ENCODE measurements around the gene NIPAL4.

Gene NIPAL4

GRCh38 chr5:157463081-157463480 is 3.1 kb downstream of the NIPAL4 start:
- no peak overlapping the region for H2AFZ ChIP-seq
- H3K27me3 ChIP-seq (ENCODE audit: control insufficient read depth, insufficient read depth, low read length) = no peaks in the 10 kb centered on the region
- no peak overlapping the region for H3K4me3 ChIP-seq (ENCODE audit: low read depth, low read length)
- no peak overlapping the region for H3K27ac ChIP-seq
- H3K36me3 ChIP-seq (ENCODE audit: control insufficient read depth, insufficient read depth, low read length) = no peaks in the 10 kb centered on the region
- H3K4me2 ChIP-seq (ENCODE audit: low read length) = no peak overlapping the region
- TF ChIP-seq, protein P1, sequence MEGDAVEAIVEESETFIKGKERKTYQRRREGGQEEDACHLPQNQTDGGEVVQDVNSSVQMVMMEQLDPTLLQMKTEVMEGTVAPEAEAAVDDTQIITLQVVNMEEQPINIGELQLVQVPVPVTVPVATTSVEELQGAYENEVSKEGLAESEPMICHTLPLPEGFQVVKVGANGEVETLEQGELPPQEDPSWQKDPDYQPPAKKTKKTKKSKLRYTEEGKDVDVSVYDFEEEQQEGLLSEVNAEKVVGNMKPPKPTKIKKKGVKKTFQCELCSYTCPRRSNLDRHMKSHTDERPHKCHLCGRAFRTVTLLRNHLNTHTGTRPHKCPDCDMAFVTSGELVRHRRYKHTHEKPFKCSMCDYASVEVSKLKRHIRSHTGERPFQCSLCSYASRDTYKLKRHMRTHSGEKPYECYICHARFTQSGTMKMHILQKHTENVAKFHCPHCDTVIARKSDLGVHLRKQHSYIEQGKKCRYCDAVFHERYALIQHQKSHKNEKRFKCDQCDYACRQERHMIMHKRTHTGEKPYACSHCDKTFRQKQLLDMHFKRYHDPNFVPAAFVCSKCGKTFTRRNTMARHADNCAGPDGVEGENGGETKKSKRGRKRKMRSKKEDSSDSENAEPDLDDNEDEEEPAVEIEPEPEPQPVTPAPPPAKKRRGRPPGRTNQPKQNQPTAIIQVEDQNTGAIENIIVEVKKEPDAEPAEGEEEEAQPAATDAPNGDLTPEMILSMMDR (IDR thresholded peaks at IDR 0.05) = no peak
- H3K9me3 ChIP-seq (ENCODE audit: control insufficient read depth, low read length) = no peaks in the 10 kb centered on the region
- no peaks in the 10 kb centered on the region for H3K79me2 ChIP-seq
- H3K9ac ChIP-seq = no peak overlapping the region
- H3K4me1 ChIP-seq = no peaks in the 10 kb centered on the region

- H3K4me3 ChIP-seq (ENCODE audit: low read depth, low read length) = no peak overlapping the region
- H3K36me3 ChIP-seq (ENCODE audit: control insufficient read depth, insufficient read depth, low read length) = no peaks in the 10 kb centered on the region
- H3K9ac ChIP-seq = no peak overlapping the region
- H3K4me2 ChIP-seq (ENCODE audit: low read length) = no peak overlapping the region
- no peaks in the 10 kb centered on the region for H3K4me1 ChIP-seq
- H3K79me2 ChIP-seq = no peaks in the 10 kb centered on the region
- no peaks in the 10 kb centered on the region for H3K9me3 ChIP-seq (ENCODE audit: control insufficient read depth, low read length)
- no peak overlapping the region for H3K27ac ChIP-seq
- no peak overlapping the region for H2AFZ ChIP-seq
- H3K27me3 ChIP-seq (ENCODE audit: control insufficient read depth, insufficient read depth, low read length) = no peaks in the 10 kb centered on the region
- TF ChIP-seq, protein P1 (IDR thresholded peaks at IDR 0.05) = no peak
Observed at GRCh38 chr5:157463621-157464518, 3.9 kb downstream of the NIPAL4 start.

DNA sequence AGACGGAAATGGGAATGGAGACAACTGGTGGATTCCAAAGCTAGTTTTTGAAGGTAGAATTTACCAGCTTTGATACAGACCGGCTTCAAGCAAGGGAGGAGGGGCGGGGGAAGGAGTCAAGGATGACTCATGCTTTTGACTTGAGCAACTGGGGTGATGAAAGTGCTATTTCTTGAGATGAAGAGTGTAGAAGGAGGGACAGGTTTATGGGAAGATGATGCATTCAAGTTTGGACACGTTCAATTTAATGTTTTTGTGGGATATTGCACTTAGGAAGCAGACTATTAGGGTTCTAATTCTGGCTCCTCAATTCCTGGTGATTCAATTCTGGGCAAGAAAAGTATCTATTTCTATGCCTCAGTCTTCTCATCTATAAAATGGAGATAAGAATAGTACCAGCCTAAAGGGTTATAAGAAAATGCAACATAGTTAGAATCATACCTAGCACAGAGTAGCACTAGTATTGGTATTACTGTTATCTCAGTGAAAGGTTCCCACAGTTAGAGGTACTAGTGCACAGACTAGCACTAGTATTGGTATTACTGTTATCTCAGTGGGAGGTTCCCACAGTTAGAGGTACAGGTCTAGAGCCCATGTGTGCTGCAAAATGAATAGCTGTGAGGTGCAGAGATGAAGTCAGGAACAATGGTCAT is 4.6 kb downstream of the NIPAL4 start:
- TF ChIP-seq, protein P1 (IDR thresholded peaks at IDR 0.05) = no peak
- H3K27ac ChIP-seq = no peak overlapping the region
- H3K4me1 ChIP-seq = no peaks in the 10 kb centered on the region
- no peaks in the 10 kb centered on the region for H3K9me3 ChIP-seq (ENCODE audit: control insufficient read depth, low read length)
- no peak overlapping the region for H3K4me2 ChIP-seq (ENCODE audit: low read length)
- H3K9ac ChIP-seq = no peak overlapping the region
- H3K79me2 ChIP-seq = no peaks in the 10 kb centered on the region
- H2AFZ ChIP-seq = no peak overlapping the region
- H3K27me3 ChIP-seq (ENCODE audit: control insufficient read depth, insufficient read depth, low read length) = no peaks in the 10 kb centered on the region
- no peaks in the 10 kb centered on the region for H3K36me3 ChIP-seq (ENCODE audit: control insufficient read depth, insufficient read depth, low read length)
- H3K4me3 ChIP-seq (ENCODE audit: low read depth, low read length) = no peak overlapping the region

- Histone ChIP-seq H3K9ac (no peak overlapping the region), H3K79me2 (no peaks in the 10 kb centered on the region), H3K36me3 (ENCODE audit: control insufficient read depth, insufficient read depth, low read length) (no peaks in the 10 kb centered on the region), H3K9me3 (ENCODE audit: control insufficient read depth, low read length) (no peaks in the 10 kb centered on the region), H3K4me3 (ENCODE audit: low read depth, low read length) (no peak overlapping the region), H3K27me3 (ENCODE audit: control insufficient read depth, insufficient read depth, low read length) (no peaks in the 10 kb centered on the region), H2AFZ (no peak overlapping the region), H3K27ac (no peak overlapping the region), H3K4me2 (ENCODE audit: low read length) (no peak overlapping the region), H3K4me1 (no peaks in the 10 kb centered on the region)
- TF ChIP-seq, protein P1 (IDR thresholded peaks at IDR 0.05) = no peak
Observed at GRCh38 chr5:157468293-157468965, 8.4 kb downstream of the NIPAL4 start.

Data from parathyroid adenoma (tissue), 2 donors.